Effector memory CD8-positive, alpha-beta T cell (primary cell): ENCODE measurements around the gene PTPRB.

Experiments
- ATAC-seq: fragments of 150-1000 bp; cut with Tn5 transposase; replicated peaks from 2 replicates; pipeline ENCODE4 v1.10.0; 2021; ENCODE audit warnings: mild to moderate bottlenecking, moderate library complexity
- DNase-seq, 3 experiments: peaks; one replicate each; pipeline ENCODE4 v3.0.0; 2021
- H3K27ac Mint-ChIP-seq, 2 donors: one replicate each; pipeline ENCODE4 v1.8.0; 2022; ENCODE audit warnings: mild to moderate bottlenecking in 2 of 2, mixed read lengths in 2 of 2, moderate library complexity in 2 of 2
- H3K27me3 Mint-ChIP-seq, 2 donors: one replicate each; pipeline ENCODE4 v1.8.0; 2022; ENCODE audit warnings: mixed read lengths in 2 of 2
- H3K36me3 Mint-ChIP-seq: one replicate; pipeline ENCODE4 v1.8.0; 2022; ENCODE audit warnings: mild to moderate bottlenecking, moderate library complexity, mixed read lengths; ENCODE audit not compliant: insufficient read depth
- H3K4me1 Mint-ChIP-seq, 2 donors: one replicate each; pipeline ENCODE4 v1.8.0; 2022; ENCODE audit warnings: low read depth in 2 of 2, mixed read lengths in 2 of 2
- H3K4me3 Mint-ChIP-seq, 2 donors: one replicate each; pipeline ENCODE4 v1.8.0; 2022; ENCODE audit warnings: mild to moderate bottlenecking in 2 of 2, mixed read lengths in 2 of 2, moderate library complexity in 2 of 2
- H3K9me3 Mint-ChIP-seq, 2 donors: one replicate each; pipeline ENCODE4 v1.8.0; 2022; ENCODE audit warnings: mixed read lengths in 2 of 2

PTPRB gene

GRCh38 chr12:70561550-70561949 lies 75.7 kb downstream of the PTPRB start:
- Mint-ChIP-seq H3K27me3 (peaks cover 0 to 8% of the 10 kb centered on the region in 2 donors), H3K9me3 (no peaks in the 10 kb centered on the region), H3K4me3 (no peak overlapping the region), H3K36me3 (no peaks in the 10 kb centered on the region), H3K27ac (no peak overlapping the region), H3K4me1 (no peaks in the 10 kb centered on the region)
- DNase-seq (no peak), ATAC-seq (no peak)

GRCh38 chr12:70560671-70561070 lies 76.6 kb downstream of the PTPRB start:
- no peak for DNase-seq
- Mint-ChIP-seq H3K36me3 (no peaks in the 10 kb centered on the region), H3K9me3 (no peaks in the 10 kb centered on the region), H3K27me3 (peaks cover 0 to 7% of the 10 kb centered on the region in 2 donors), H3K4me1 (no peaks in the 10 kb centered on the region), H3K27ac (no peak overlapping the region), H3K4me3 (no peak overlapping the region)
- no peak for ATAC-seq

- Mint-ChIP-seq H3K4me1 (no peaks in the 10 kb centered on the region), H3K9me3 (no peaks in the 10 kb centered on the region), H3K4me3 (no peak overlapping the region), H3K36me3 (no peaks in the 10 kb centered on the region), H3K27me3 (no peaks in the 10 kb centered on the region), H3K27ac (no peak overlapping the region)
- ATAC-seq: no peak
- no peak for DNase-seq
Measured at GRCh38 chr12:70559390-70559789, 77.8 kb downstream of the PTPRB start.

- no peak for ATAC-seq
- no peaks in the 10 kb centered on the region for H3K9me3 Mint-ChIP-seq
Measured at GRCh38 chr12:70557583-70558191, 79.5 kb downstream of the PTPRB start.

GRCh38 chr12:70556179-70556869 lies 80.9 kb downstream of the PTPRB start:
- Mint-ChIP-seq H3K4me1 (no peaks in the 10 kb centered on the region), H3K4me3 (no peak overlapping the region), H3K27me3 (no peaks in the 10 kb centered on the region), H3K36me3 (no peaks in the 10 kb centered on the region), H3K9me3 (no peaks in the 10 kb centered on the region), H3K27ac (no peak overlapping the region)
- DNase-seq (no peak), ATAC-seq (no peak)

More at GRCh38 chr12:70557583-70558191, 79.5 kb downstream of the PTPRB start:
- Mint-ChIP-seq H3K27ac (no peak overlapping the region), H3K27me3 (no peaks in the 10 kb centered on the region), H3K36me3 (no peaks in the 10 kb centered on the region), H3K4me1 (no peaks in the 10 kb centered on the region), H3K4me3 (no peak overlapping the region)
- no peak for DNase-seq

DNA sequence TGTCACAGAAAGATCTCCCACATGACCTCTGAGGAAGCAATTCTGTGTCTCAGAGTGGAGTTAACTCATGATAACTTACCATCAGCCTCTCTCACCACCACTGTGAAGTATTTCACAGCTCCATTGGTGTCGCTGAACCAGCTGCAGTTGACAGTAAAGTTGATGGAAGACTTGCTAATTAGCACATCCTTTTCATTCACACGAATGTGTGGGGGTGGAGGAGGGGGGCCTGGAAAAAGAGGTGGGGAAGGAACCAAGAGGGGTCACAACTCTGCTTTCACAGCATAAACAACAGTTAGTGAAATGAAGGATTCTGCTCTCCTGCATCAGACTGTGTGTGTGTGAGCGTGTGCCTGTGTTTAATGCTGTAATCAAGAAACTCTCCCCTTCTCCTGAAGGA lies 82.1 kb downstream of the PTPRB start:
- Mint-ChIP-seq H3K27ac (no peak overlapping the region), H3K36me3 (no peaks in the 10 kb centered on the region), H3K27me3 (no peaks in the 10 kb centered on the region), H3K9me3 (no peaks in the 10 kb centered on the region), H3K4me1 (no peaks in the 10 kb centered on the region), H3K4me3 (no peak overlapping the region)
- ATAC-seq (no peak), DNase-seq (no peak)

DNA sequence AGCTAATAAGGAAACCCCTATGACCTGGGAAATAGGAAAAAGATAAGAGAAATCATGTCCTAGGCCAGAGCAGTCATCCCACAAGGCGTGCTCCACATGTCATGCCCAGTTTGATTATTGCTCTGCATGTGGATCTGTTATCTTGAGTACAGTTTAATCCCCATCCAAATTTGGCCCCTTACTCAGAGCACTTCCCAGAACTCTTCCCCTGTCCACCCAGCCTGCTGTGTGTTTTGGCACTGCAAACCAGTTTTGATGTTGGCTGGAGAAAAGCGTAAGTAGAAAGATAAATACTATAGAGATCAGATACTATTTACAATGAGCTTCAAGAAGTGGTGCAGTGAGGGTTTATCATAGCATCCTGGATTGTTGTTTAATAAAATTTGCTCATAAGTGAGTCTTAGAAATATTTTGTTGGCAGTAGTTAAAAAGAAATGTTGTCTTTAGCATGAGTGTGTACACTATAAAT lies 83.8 kb downstream of the PTPRB start:
- H3K4me1 Mint-ChIP-seq: no peaks in the 10 kb centered on the region
- H3K9me3 Mint-ChIP-seq: no peaks in the 10 kb centered on the region
- H3K27me3 Mint-ChIP-seq: peaks cover 0 to 5% of the 10 kb centered on the region in 2 donors
- no peak overlapping the region for H3K27ac Mint-ChIP-seq
- no peak overlapping the region for H3K4me3 Mint-ChIP-seq
- ATAC-seq: no peak
- DNase-seq: no peak
- H3K36me3 Mint-ChIP-seq: no peaks in the 10 kb centered on the region

GRCh38 chr12:70551731-70552130 lies 85.5 kb downstream of the PTPRB start:
- Mint-ChIP-seq H3K36me3 (no peaks in the 10 kb centered on the region), H3K9me3 (no peaks in the 10 kb centered on the region), H3K4me3 (no peak overlapping the region), H3K4me1 (no peaks in the 10 kb centered on the region), H3K27me3 (peaks cover 0 to 8% of the 10 kb centered on the region in 2 donors), H3K27ac (no peak overlapping the region)
- no peak for DNase-seq
- no peak for ATAC-seq

GRCh38 chr12:70550180-70550577 lies 87.0 kb downstream of the PTPRB start:
- no peaks in the 10 kb centered on the region for H3K9me3 Mint-ChIP-seq
- DNase-seq: no peak
- no peak overlapping the region for H3K4me3 Mint-ChIP-seq
- peaks cover 2 to 8% of the 10 kb centered on the region in 2 donors for H3K27me3 Mint-ChIP-seq
- no peak overlapping the region for H3K27ac Mint-ChIP-seq
- no peak for ATAC-seq
- H3K4me1 Mint-ChIP-seq: no peaks in the 10 kb centered on the region
- no peaks in the 10 kb centered on the region for H3K36me3 Mint-ChIP-seq

DNA sequence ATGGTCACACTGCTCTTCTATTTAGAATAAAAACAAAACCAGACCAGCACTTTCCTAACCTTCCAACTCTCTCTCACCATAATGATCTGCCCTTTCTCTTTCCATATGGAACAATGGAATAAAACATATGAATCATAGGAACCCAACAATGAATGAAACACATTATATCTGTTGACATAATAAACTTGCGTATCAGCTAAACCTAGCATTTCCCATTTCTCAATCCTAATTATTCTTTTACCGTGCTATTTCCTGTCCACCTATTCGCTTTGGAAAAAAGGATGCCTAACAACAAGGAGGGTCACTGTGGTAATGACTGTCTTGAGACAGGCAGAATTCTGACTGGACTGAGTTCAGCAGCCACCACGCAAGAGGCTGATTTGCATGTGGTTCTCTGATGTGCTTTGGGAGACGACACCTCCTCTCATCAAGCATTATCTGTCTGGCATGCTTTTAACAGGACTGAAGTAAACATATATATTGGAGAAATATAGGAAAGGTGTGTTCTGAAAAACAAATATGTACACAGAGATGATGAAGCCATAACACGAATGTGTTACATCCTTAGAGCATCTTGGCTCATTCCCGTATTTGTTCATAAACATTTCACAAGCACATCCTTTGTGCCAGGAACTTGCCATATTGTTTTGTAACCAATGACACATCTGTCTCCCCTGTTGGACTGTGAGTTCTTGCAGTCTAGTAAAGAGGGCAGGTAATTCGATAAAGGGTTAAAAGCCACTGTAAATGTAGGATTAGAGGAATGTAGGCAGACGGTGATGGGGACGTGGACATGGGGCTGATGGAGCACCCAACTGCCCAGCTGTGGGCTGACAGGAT lies 87.7 kb downstream of the PTPRB start:
- Mint-ChIP-seq H3K36me3 (no peaks in the 10 kb centered on the region), H3K4me3 (no peak overlapping the region), H3K9me3 (no peaks in the 10 kb centered on the region), H3K27me3 (peaks cover 8% of the 10 kb centered on the region in 2 donors), H3K4me1 (no peaks in the 10 kb centered on the region), H3K27ac (no peak overlapping the region)
- no peak for ATAC-seq
- no peak for DNase-seq

DNA sequence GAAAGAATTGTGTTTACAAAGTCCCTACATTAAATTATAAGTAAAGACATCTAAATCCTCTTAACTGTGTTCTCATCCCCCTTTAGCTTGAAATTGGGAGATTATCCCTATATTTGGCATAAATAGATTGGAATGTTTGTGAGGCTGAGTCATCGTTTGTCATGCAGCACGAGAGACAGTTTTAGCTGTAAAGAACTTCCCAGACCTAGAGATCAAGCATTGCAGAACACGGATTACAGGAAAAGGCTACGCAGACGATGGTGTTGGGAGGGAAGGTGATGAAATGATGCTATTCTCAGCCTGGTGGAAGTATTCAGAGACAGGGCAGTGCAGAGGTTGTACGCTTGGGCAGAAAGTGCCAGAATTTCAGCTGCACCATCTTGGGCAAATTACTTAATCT lies 93.8 kb downstream of the PTPRB start:
- no peak overlapping the region for H3K27ac Mint-ChIP-seq
- no peak for ATAC-seq
- H3K4me1 Mint-ChIP-seq: no peaks in the 10 kb centered on the region
- H3K4me3 Mint-ChIP-seq: no peak overlapping the region
- peaks cover 3 to 9% of the 10 kb centered on the region in 2 donors for H3K27me3 Mint-ChIP-seq
- no peaks in the 10 kb centered on the region for H3K9me3 Mint-ChIP-seq
- no peak for DNase-seq
- no peaks in the 10 kb centered on the region for H3K36me3 Mint-ChIP-seq

DNA sequence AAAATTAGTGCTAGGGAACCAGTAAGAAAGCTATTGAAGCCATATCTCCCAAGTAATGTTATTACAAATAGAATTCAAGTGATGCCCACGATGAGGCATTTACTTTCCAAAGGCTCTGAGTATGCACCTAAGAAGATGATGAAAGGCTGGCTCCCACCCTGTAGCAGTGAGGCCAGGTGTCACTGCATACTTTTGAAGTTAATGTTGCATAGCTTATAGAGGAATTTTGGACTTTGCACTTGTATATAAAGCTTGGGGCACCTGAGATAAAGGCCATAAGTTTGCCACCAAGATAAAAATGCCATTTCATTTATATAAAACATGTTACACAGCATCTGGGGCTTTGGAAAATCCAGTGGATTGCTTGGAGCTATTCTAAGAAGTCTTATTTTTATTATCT lies 96.2 kb downstream of the PTPRB start:
- Mint-ChIP-seq H3K4me3 (no peak overlapping the region), H3K27me3 (peaks cover 0 to 14% of the 10 kb centered on the region in 2 donors), H3K4me1 (no peaks in the 10 kb centered on the region), H3K36me3 (no peaks in the 10 kb centered on the region), H3K9me3 (no peaks in the 10 kb centered on the region), H3K27ac (no peak overlapping the region)
- no peak for ATAC-seq
- DNase-seq: no peak

GRCh38 chr12:70536650-70537049 lies 100.6 kb downstream of the PTPRB start:
- no peaks in the 10 kb centered on the region for H3K36me3 Mint-ChIP-seq
- ATAC-seq: no peak
- peaks cover 0 to 5% of the 10 kb centered on the region in 2 donors for H3K27me3 Mint-ChIP-seq
- H3K9me3 Mint-ChIP-seq: no peaks in the 10 kb centered on the region
- no peak overlapping the region for H3K4me3 Mint-ChIP-seq
- H3K27ac Mint-ChIP-seq: no peak overlapping the region
- no peak for DNase-seq
- no peaks in the 10 kb centered on the region for H3K4me1 Mint-ChIP-seq
